ENCODE measurements around the gene PPP4R1.

The PPP4R1 gene

DNA sequence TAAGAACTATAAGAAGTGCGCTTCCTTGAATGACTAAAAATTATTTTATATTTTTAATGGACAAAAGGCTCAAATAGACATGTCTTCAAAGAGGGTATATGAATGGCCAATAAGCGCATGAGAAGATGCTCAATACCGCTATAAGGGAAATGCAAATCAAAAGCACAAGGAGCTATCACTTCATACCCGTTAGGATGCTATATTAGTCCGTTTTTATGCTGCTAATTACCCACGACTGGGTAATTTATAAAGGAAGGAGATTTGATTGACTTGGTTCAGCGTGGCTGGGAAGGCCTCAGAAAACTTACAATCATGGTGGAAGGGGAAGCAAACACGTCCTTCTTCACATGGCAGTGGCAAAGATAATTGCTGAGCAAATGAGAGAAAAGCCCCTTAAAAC, 20.5 kb upstream of the PPP4R1 start:
- no peak for DNase-seq (ENCODE audit: low read depth)
- H3K4me3 ChIP-seq (ENCODE audit: low read depth, low read length): no peak overlapping the region
- TF ChIP-seq MAX (IDR thresholded peaks at IDR 0.05; ENCODE audit: low read depth, low read length): no peak
- TF ChIP-seq CTCF (IDR thresholded peaks at IDR 0.05; ENCODE audit: low read depth, low read length): no peak
- no peak for TF ChIP-seq POLR2A (IDR thresholded peaks at IDR 0.05; ENCODE audit: extremely low read depth, insufficient read length)
- no peak for TF ChIP-seq MYC (IDR thresholded peaks at IDR 0.05; ENCODE audit: low read depth, low read length)

- H3K4me3 ChIP-seq (ENCODE audit: low read depth, low read length): no peak overlapping the region
- TF ChIP-seq CTCF (IDR thresholded peaks at IDR 0.05; ENCODE audit: low read depth, low read length) (no peak), POLR2A (IDR thresholded peaks at IDR 0.05; ENCODE audit: extremely low read depth, insufficient read length) (no peak), MAX (IDR thresholded peaks at IDR 0.05; ENCODE audit: low read depth, low read length) (no peak)
- no peak for DNase-seq (ENCODE audit: low read depth)
Measured at GRCh38 chr18:9631814-9632496, 17.6 kb upstream of the PPP4R1 start.

DNA sequence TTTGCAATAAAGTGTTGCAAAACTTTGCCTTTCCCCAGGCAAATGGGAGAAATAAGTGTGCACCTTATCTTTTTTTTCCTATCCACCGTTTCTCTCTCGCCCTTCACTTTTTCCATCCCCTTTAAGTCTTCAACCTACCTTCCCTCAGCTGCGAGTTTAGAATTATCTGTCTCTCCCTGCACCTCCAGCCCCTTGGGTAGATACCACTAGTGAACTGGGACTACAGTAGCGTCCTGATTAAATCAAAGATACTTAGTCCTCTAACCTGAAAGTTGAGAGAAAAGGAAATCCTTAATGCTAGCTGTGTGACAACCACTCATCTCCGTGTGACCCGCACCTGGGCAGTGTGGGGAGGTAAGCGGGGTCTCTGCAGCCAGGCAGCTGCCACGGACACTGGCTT, 16.1 kb upstream of the PPP4R1 start:
- TF ChIP-seq MYC (IDR thresholded peaks at IDR 0.05; ENCODE audit: low read depth, low read length): no peak
- no peak for TF ChIP-seq POLR2A (IDR thresholded peaks at IDR 0.05; ENCODE audit: extremely low read depth, insufficient read length)
- no peak for TF ChIP-seq MAX (IDR thresholded peaks at IDR 0.05; ENCODE audit: low read depth, low read length)
- no peak for TF ChIP-seq CTCF (IDR thresholded peaks at IDR 0.05; ENCODE audit: low read depth, low read length)

DNA sequence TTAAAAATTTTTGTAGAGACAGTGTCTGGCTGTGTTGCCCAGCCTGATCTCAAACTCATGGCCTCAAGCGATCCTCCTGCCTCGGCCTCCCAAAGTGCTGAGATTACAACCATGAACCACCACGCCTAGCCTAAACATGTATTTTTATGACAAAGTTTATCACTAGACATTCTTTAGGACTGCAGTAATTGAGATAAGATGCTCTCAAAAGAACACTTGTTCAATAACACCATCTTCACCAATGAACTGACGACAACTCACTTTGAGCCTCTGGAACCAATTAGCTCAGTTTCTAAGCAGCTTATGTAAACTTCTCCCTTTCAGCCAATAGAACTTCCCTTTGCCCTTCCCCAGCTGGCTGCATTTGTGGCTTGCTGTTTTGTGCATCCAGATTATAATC, 15.3 kb upstream of the PPP4R1 start:
- peak; percentile 11 for DNase-seq (ENCODE audit: low read depth)
- no peak for TF ChIP-seq MAX (IDR thresholded peaks at IDR 0.05; ENCODE audit: low read depth, low read length)
- no peak for TF ChIP-seq POLR2A (IDR thresholded peaks at IDR 0.05; ENCODE audit: extremely low read depth, insufficient read length)
- no peak for TF ChIP-seq MYC (IDR thresholded peaks at IDR 0.05; ENCODE audit: low read depth, low read length)
- no peak for TF ChIP-seq CTCF (IDR thresholded peaks at IDR 0.05; ENCODE audit: low read depth, low read length)

More for the DNA sequence above, 16.1 kb upstream of the PPP4R1 start:
- no peak for DNase-seq (ENCODE audit: low read depth)
- no peak overlapping the region for H3K4me3 ChIP-seq (ENCODE audit: low read depth, low read length)

GRCh38 chr18:9628984-9629383, 14.6 kb upstream of the PPP4R1 start:
- H3K4me3 ChIP-seq (ENCODE audit: low read depth, low read length): no peak overlapping the region
- TF ChIP-seq MYC (IDR thresholded peaks at IDR 0.05; ENCODE audit: low read depth, low read length) (no peak), MAX (IDR thresholded peaks at IDR 0.05; ENCODE audit: low read depth, low read length) (no peak), CTCF (IDR thresholded peaks at IDR 0.05; ENCODE audit: low read depth, low read length) (no peak), POLR2A (IDR thresholded peaks at IDR 0.05; ENCODE audit: extremely low read depth, insufficient read length) (no peak)
- no peak for DNase-seq (ENCODE audit: low read depth)

More for the DNA sequence above, 15.3 kb upstream of the PPP4R1 start:
- H3K4me3 ChIP-seq (ENCODE audit: low read depth, low read length): no peak overlapping the region

Measured in NB4 (cell line).